ENCODE results near the gene DNAI4.
"Not testable (repeated sequence)": the region's sequence is repeated elsewhere in the genome, so short reads cannot be mapped to it uniquely, and the experiment has no call there.

The DNAI4 gene

DNA sequence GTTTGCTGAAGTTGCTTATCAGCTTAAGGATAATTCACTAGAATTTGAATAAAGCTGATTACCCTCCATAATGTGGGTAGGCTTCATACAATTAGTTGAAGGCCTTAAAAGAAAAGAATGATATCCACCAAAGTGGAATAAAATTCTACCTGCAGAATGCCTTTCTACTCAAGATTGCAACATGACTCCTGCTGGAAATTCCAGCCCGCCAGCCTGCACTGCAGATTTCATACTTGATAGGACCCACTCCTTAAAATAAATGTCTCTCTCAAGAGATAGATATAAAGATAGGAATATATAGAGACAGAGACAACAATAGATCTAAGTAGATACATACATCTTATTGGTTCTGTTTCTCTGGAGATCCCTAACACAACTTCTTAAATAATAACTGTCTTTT lies 99.9 kb downstream of the DNAI4 start:
- no peak for DNase-seq

DNA sequence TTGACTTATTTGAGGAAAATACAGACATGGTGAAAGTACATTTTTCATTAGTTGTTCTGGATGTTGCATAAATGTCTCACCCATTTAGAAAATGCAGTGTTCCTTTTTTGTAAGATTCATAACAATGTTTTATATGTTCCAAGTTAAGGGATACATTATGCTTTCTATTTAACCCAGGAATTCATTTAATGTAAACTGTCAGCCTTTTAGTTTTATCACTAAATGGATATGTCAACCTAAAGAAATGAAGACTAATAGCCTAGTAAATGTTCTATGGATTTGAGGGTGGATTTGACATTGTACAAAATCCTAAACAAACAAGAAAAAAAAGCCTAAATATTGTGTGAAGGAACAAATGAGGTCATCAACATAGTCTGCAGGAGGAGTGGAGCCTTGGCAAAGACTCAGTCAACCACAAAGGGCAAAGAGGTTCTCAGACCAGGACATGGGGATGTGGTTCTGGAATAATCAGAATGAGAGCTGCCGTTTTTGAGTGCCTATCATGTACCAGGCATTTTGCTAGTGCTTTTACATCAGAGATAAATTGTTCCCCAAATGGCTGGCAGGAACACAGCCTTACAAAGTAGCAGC lies 114.8 kb downstream of the DNAI4 start:
- DNase-seq: no peak

GRCh38 chr1:66809245-66809644 lies 115.4 kb downstream of the DNAI4 start:
- no peak for DNase-seq

- not testable (repeated sequence) for DNase-seq
Measured at GRCh38 chr1:66795839-66796238, 128.8 kb downstream of the DNAI4 start.

- DNase-seq: no peak
Measured at GRCh38 chr1:66791621-66792610, 132.7 kb downstream of the DNAI4 start.

DNA sequence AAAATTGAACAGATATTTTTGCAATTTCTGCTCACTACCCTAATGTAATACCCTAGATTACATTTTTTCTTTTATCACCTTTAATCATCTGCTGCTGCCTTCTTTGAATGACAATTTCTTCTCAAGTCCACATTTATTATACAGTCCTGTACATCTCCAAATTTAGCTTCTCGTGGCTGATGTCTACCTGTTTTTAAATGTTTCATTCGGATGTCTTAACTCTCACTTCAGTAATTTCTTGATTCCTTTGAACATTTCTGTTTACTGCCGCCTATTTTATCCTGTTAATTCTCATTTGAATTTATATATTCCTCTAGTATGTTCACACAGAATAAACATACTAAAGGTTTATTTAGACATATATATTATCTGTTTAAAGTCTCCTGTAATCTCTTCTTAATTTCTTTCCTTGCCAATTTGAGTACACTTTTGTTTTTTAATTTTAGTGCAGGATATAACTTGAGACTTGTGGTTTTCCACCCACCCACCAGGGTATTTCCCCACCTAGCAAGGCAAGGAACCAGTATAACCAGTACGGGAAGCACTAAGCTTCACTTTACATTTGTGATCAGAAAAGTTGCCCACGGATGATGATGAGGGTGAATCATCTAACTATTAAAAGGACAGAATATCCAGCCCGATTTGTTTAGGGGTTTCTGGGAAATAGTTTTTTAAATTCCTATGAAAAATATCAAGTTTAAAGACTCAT lies 136.3 kb downstream of the DNAI4 start:
- DNase-seq: peak; percentile 55

GRCh38 chr1:66787641-66788040 lies 137.0 kb downstream of the DNAI4 start:
- DNase-seq: no peak

- DNase-seq: not testable (repeated sequence)
Measured at GRCh38 chr1:66785800-66786199, 138.9 kb downstream of the DNAI4 start.

DNA sequence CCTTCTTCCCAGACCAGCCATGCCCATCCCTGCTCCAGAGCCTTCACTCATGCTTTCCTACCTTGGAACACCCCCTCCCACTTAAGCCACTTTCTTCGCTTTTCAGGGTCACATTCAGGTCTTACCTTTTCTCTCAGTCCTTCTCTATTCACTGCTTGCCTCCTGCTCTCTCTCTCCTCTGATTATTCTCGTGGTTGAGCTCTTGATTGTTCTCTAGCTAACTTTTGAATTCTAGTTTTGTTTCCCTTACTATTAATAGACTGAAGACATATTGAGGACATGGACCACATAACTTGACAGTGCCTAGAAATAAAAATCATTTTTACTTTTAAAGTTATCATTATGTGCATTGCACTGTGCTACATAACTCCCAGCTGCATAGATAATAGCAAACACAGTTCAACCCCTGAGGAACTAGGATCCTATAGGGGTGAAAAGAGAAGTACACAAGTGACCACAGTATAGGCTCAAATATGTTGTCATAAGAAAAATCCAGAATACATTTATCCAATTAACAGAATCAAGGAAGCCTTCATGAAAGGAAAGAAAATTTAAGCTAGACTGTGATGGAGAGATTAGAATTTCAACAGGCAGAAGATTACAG lies 145.1 kb downstream of the DNAI4 start:
- DNase-seq: no peak

- DNase-seq: no peak
Measured at GRCh38 chr1:66778969-66779368, 145.7 kb downstream of the DNAI4 start.

GRCh38 chr1:66778266-66778665 lies 146.4 kb downstream of the DNAI4 start:
- no peak for DNase-seq

- no peak for DNase-seq
Measured at GRCh38 chr1:66777831-66778230, 146.8 kb downstream of the DNAI4 start.

DNA sequence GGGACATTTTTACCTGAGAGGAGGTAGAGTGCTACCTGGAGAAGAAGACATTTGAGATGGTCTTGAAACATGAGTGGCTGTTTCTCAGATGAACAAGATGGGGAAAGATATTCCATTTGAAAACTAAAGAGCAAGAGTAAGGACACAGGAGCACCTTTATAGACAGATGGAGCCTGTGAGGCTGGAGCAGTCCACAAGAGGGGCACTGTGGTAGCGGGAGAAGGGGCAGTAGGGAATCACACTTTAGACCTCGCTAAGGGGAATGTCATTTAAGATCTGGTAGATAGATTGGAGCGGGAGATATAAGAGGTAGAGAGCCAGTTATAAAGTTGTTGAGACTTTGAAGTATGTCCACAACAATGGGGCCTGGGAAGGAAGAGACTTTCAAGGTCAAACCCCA lies 149.0 kb downstream of the DNAI4 start:
- no peak for DNase-seq

- no peak for DNase-seq
Measured at GRCh38 chr1:66774438-66774837, 150.2 kb downstream of the DNAI4 start.

DNA sequence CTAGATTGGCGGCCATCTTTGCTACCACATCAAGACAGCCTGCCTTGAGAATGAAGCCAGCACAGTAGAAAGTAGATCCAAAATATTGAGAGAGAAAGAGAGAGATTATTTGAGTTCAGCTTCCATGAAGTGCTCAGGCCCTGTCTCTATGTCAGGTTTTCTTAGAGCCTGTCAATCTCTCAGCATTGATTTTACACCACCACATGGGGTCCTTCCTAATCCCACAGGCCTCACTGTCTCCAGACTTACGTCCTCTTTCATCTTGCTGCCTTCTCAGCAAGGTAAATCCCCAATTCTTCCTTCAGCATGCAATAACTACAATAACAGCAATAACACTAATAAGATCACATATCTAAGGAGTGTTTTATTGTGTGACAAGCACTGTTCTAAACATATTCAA lies 151.4 kb downstream of the DNAI4 start:
- DNase-seq: no peak

DNA sequence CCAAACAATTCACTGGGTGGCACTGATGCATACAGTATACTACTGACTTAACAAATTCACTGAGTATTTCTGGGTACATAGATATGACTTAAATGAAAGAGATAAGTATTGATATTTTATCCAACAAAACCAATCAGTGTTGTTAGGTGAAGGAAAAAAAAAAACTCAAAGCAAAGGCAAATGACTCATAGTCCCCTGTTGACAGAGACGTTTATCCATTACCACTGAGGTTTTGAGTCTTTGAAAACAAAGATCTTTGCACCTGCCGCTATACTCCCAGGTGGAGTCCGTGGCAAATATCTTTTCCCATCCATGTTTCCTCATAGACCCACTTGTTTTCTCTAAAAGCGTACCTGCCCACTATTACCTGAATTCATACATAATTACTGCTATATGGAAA lies 154.0 kb downstream of the DNAI4 start:
- no peak for DNase-seq

DNA sequence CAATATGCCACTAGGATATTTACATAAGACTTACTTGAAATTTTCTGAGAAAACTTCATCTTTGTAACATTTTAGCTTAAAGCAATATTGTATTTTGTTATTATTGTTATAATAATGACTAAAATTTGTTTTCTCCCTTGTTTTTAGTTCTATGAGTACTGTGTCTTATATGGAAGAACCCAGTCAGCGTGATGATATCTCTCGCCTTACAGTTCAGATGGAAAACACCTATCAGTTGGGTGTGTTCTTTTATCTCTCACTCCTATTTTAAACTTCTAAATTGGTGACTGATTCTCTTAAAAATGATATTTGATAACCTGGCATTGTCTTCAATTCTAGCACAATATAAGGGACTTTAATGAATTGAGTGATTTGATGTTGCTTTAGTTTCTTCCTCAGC lies 154.4 kb downstream of the DNAI4 start:
- DNase-seq: no peak

DNA sequence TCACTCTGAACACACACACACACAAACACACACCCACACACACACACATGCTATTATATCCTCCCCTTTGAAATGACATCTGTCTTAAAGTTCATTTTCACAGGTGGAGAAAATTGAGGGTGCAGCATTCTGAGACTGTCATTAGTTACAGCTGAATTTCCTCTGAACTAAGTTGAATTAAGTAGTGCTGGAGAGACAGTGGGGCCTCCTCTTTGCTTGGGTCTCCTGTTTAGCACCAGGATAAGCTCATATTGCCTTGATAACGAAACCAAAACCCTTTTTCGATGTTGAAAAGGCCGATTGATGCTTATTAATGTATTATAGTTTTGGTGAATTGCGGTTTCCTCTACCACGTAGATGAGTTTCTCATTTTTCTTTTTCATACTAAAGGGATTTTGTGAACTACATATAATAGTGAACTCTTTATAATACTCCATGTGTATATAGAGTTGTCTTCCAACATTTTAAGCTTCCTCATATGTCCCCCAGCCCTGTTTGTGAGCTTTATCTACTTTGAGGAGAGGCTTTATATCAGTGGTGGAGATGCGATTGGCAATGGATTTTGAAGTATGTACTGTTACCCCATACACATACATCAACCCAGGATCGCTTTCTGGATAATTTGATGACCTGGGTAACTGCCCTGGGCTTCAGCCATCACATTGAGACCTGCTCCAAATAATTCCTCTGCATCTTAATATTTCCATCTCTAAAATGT lies 155.0 kb downstream of the DNAI4 start:
- no peak for DNase-seq

DNA sequence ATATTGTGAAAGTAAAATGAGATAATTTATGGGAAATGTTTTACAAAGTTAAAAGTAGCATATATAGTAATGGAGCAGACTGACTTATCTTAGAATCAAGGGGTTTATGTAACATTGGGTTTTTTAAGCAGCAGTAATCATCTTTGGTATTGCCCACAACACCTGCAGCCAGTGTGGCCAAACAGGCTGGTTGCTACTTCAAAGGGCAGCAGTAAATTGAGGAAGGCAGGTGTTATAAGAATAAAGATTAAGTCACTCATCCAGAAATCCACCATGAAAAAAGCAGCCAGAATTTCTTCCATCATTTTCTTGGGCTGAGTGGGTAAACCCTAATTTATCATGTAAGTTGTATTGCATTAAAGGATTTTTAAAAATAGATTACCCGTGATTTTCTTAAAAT lies 155.7 kb downstream of the DNAI4 start:
- DNase-seq: no peak

GRCh38 chr1:66767626-66768025 lies 157.0 kb downstream of the DNAI4 start:
- no peak for DNase-seq

DNA sequence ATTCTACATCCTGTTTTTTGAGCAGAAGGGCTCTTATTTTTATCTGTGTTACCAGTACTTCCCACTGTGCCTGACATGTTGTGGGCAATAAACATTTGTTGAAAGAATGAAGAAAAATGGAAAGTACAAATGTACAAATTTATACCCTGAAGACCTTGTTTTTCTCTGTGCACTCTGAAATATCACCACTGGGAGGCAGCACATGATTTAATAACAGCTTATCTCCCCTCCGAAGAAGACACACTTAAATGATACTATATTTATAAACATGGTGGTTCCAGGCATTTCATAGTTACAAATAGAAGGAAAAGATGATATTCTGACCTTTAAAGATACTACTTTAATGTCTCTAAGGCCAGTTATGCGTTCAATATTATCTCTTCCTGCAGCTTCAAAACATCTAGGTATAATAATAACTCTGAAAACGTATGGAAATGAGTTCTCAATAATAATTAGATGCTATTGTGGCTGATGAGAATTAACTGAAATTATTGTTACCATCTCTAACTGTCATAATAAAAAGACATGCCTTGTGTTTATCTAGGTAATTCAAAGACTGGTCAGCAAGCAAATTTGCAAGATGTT lies 159.6 kb downstream of the DNAI4 start:
- peak; percentile 51 for DNase-seq

All from activated CD8-positive, alpha-beta memory T cell treated with anti-CD3 and anti-CD28 coated beads, Interleukin-2, amount 50 U/mL, for 4 hours (primary cell).